Muscle layer of duodenum (tissue), 2 donors: Measurements from ENCODE around the gene AQR.

ENCODE experiments used
- H3K27ac ChIP-seq: one replicate; pipeline ENCODE4 v1.7.0; 2013; ENCODE audit warnings: mild to moderate bottlenecking, low read length
- H3K27me3 ChIP-seq: one replicate; pipeline ENCODE4 v1.7.0; 2013; ENCODE audit warnings: low read depth, mild to moderate bottlenecking, control low read depth, low read length
- H3K36me3 ChIP-seq, 2 donors: one replicate each; pipeline ENCODE4 v1.7.0; 2013; ENCODE audit warnings: low read length in 2 of 2, control low read depth in 1 of 2, mild to moderate bottlenecking in 1 of 2; ENCODE audit not compliant: insufficient read depth in 2 of 2, control insufficient read depth in 1 of 2
- H3K4me1 ChIP-seq, 2 donors: one replicate each; pipeline ENCODE4 v1.7.0; 2013; ENCODE audit warnings: low read length in 2 of 2, mild to moderate bottlenecking in 2 of 2, control low read depth in 1 of 2, moderate library complexity in 1 of 2; ENCODE audit not compliant: insufficient read depth in 2 of 2, control insufficient read depth in 1 of 2
- H3K4me3 ChIP-seq, 2 donors: one replicate each; pipeline ENCODE4 v1.7.0; 2013; ENCODE audit warnings: low read length in 2 of 2, low read depth in 1 of 2, mild to moderate bottlenecking in 1 of 2
- H3K9me3 ChIP-seq, 2 donors: one replicate each; pipeline ENCODE4 v1.7.0; 2013; ENCODE audit warnings: low read length in 2 of 2, control low read depth in 1 of 2, mild to moderate bottlenecking in 1 of 2; ENCODE audit not compliant: control insufficient read depth in 1 of 2
- donor health status: healthy.

AQR gene

DNA sequence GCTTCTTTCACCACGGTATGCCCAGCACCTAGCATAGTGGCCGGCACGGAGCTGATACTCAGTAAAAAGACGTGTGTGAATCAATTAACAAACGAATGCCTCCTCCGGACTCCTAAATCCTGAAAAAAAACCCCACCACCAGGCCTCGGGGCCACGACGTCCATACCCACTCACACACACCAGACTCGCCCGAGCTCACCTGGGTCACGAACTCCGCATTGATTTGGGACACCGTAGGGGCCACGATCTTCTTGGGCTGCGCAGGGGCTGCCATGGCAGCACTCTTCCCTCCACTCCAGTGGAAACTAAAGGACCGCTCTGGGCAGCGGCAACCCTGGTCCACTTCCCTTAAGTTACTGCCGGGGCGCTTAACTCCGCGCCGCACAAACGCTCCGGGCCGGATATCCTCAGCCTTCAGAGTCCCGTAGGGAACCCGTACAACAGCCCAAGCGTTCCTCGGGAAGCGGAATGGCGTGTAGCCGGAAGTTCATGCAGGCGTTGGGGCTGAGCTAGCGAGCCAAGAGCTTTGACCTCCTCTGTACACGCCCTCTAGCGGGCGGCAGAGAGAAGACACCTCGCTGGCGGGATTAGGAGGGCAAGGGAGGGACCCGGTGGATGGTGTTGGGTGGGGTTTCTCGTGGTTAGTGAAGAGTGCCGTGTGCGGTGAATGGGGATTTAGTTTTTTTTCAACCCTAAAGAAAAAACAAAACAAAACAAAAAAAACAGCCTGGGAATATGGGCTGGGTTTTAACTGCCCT lies at the start of gene AQR:
AQR (minus strand) TSS at position 403 of the 758 bp plus-strand sequence; CDS start at position 274, 129 bp downstream.
- peaks cover 0 to 1% of the 10 kb centered on the region in 2 donors for H3K36me3 ChIP-seq
- peaks cover 0 to 18% of the 10 kb centered on the region in 2 donors for H3K4me1 ChIP-seq
- H3K4me3 ChIP-seq, result peak within 1 kb of the TSS; percentile 90 to 98
- H3K9me3 ChIP-seq, result no peaks in the 10 kb centered on the region
- no peaks in the 10 kb centered on the region for H3K27me3 ChIP-seq
- peak within 1 kb of the TSS; percentile 91 for H3K27ac ChIP-seq

- H3K4me1 ChIP-seq, result no peaks in the 10 kb centered on the region
- H3K27ac ChIP-seq, result no peak overlapping the region
- H3K27me3 ChIP-seq, result no peaks in the 10 kb centered on the region
- no peak overlapping the region for H3K4me3 ChIP-seq
- no peaks in the 10 kb centered on the region for H3K9me3 ChIP-seq
- no peaks in the 10 kb centered on the region for H3K36me3 ChIP-seq
Observed at GRCh38 chr15:35014241-35014640, 44.7 kb upstream of the AQR start.

GRCh38 chr15:35013370-35013769 lies 43.8 kb upstream of the AQR start:
- no peak overlapping the region for H3K27ac ChIP-seq
- H3K4me1 ChIP-seq, result no peaks in the 10 kb centered on the region
- H3K27me3 ChIP-seq, result no peaks in the 10 kb centered on the region

DNA sequence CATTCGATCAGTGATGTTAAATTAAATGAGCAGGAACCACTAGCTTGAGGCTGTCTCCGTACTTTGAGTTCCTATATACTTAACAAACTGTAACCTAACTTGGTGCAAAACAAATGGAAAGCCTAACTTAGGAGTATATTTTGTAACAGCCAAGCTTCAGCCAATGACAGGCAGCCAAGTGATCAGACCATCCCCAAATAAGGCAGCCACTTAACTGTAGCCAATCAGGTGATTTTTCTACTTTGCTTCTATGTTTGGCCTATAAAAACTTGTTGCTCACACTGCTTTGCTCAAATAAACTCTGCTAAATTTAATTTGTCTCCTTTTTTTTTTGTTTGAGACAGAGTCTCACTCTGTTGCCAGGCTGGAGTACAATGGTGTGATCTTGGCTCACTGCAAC lies 37.9 kb upstream of the AQR start:
- no peaks in the 10 kb centered on the region for H3K27me3 ChIP-seq

More at GRCh38 chr15:35013370-35013769, 43.8 kb upstream of the AQR start:
- Histone ChIP-seq H3K9me3 (no peaks in the 10 kb centered on the region), H3K36me3 (no peaks in the 10 kb centered on the region), H3K4me3 (no peak overlapping the region)

GRCh38 chr15:35005933-35006332 lies 36.4 kb upstream of the AQR start:
- no peaks in the 10 kb centered on the region for H3K36me3 ChIP-seq
- H3K27ac ChIP-seq, result no peak overlapping the region
- no peak overlapping the region for H3K4me3 ChIP-seq
- no peaks in the 10 kb centered on the region for H3K9me3 ChIP-seq
- H3K4me1 ChIP-seq, result no peaks in the 10 kb centered on the region
- no peaks in the 10 kb centered on the region for H3K27me3 ChIP-seq

More for the DNA sequence above, 37.9 kb upstream of the AQR start:
- no peaks in the 10 kb centered on the region for H3K4me1 ChIP-seq
- H3K9me3 ChIP-seq, result no peaks in the 10 kb centered on the region
- no peaks in the 10 kb centered on the region for H3K36me3 ChIP-seq
- no peak overlapping the region for H3K27ac ChIP-seq
- H3K4me3 ChIP-seq, result no peak overlapping the region

DNA sequence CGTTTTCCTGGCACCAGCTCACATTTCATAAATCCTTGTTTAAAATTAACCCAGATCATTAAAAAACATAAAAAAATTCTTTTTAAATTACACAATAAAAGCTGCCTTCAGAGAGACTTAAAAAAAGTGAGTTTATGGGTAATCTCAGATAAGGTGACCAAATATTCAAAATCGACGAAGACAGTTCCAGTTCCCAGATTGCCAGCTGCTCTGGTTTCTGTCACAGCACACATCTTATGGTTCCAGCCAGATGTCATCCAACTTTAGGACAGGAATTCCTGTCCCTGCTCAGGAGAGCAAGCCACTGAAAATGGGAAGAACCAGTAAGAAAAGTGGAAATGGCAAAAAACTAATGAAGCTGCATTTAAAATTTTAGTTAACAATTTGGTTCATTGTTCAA lies 34.4 kb upstream of the AQR start:
- Histone ChIP-seq H3K27ac (no peak overlapping the region), H3K36me3 (no peaks in the 10 kb centered on the region), H3K27me3 (no peaks in the 10 kb centered on the region), H3K9me3 (no peaks in the 10 kb centered on the region), H3K4me1 (no peaks in the 10 kb centered on the region), H3K4me3 (no peak overlapping the region)

GRCh38 chr15:35000511-35000910 lies 31.0 kb upstream of the AQR start:
- Histone ChIP-seq H3K27ac (no peak overlapping the region), H3K4me3 (no peak overlapping the region), H3K9me3 (no peaks in the 10 kb centered on the region), H3K27me3 (no peaks in the 10 kb centered on the region), H3K4me1 (no peaks in the 10 kb centered on the region), H3K36me3 (no peaks in the 10 kb centered on the region)

GRCh38 chr15:34999906-35000305 lies 30.4 kb upstream of the AQR start:
- Histone ChIP-seq H3K36me3 (no peaks in the 10 kb centered on the region), H3K27me3 (no peaks in the 10 kb centered on the region), H3K9me3 (no peaks in the 10 kb centered on the region), H3K27ac (no peak overlapping the region), H3K4me1 (no peaks in the 10 kb centered on the region), H3K4me3 (no peak overlapping the region)

DNA sequence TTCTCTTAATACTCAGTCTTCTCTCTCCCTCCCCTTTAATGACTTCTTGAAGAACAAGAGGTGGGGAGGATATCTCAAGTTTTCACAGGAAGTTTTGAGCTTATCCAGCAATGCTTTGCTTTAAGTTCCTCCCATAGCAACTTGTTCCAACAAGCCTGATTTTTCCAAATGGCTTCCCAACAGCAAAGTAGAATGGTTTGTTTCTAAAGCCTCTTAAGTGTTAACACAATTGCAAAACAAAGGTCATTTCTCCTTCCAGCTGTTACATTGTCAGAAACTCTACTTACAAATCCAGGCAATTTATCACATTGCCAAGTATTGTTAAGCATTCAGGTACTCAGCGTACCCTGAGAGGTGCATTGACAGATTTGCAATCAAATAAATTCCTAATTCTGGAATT lies 25.4 kb upstream of the AQR start:
- no peak overlapping the region for H3K27ac ChIP-seq
- no peaks in the 10 kb centered on the region for H3K36me3 ChIP-seq
- no peaks in the 10 kb centered on the region for H3K9me3 ChIP-seq
- H3K4me1 ChIP-seq, result no peaks in the 10 kb centered on the region
- H3K4me3 ChIP-seq, result no peak overlapping the region
- no peaks in the 10 kb centered on the region for H3K27me3 ChIP-seq

GRCh38 chr15:34993877-34994276 lies 24.3 kb upstream of the AQR start:
- Histone ChIP-seq H3K36me3 (no peaks in the 10 kb centered on the region), H3K4me1 (no peaks in the 10 kb centered on the region), H3K9me3 (no peaks in the 10 kb centered on the region), H3K27me3 (no peaks in the 10 kb centered on the region), H3K4me3 (no peak overlapping the region), H3K27ac (no peak overlapping the region)

GRCh38 chr15:34993412-34993811 lies 23.9 kb upstream of the AQR start:
- Histone ChIP-seq H3K27ac (no peak overlapping the region), H3K4me3 (no peak overlapping the region), H3K4me1 (no peaks in the 10 kb centered on the region), H3K9me3 (no peaks in the 10 kb centered on the region), H3K36me3 (no peaks in the 10 kb centered on the region), H3K27me3 (no peaks in the 10 kb centered on the region)
